T-cell (primary cell): ENCODE data around the gene LRP1B. TPM values are rescaled to one million over a fixed set of nuclear protein-coding genes. Genes with fewer than 3 reads are reported as not detected.

ENCODE experiments used
- ATAC-seq, 4 experiments: fragments of 200-7000 bp in 3 of 4; fragments of 150-1000 bp in 1 of 4; cut with Tn5 transposase; replicated peaks in 1 of 4; 1 replicate in 3 of 4; 2 replicates in 1 of 4; pipeline ENCODE4 v1.10.0; 2021; ENCODE audit warnings: moderate library complexity in 3 of 4, mild to moderate bottlenecking in 2 of 4, moderate number of reproducible peaks in 1 of 4
- CTCF ChIA-PET, 2 donors: fragments of 300-600 bp; sonication (Branson Sonifier 250); formaldehyde crosslinking; loops; one replicate each; lab custom pipeline; 2022; ENCODE audit warnings: antibody characterized with exemption in 2 of 2; lab: Charles Lee
- POLR2A ChIA-PET, 2 donors: fragments of 300-600 bp; sonication (Branson Sonifier 250); formaldehyde crosslinking; loops; one replicate each; lab custom pipeline; 2022; ENCODE audit warnings: antibody characterized with exemption in 2 of 2; lab: Charles Lee
- DNase-seq, 35 experiments: peaks; one replicate each; pipeline versions ENCODE4 v3.0.0 to v3.0.0-alpha.2; 2013 to 2023
- H3K27ac ChIP-seq: one replicate; pipeline ENCODE4 v1.5.1; 2013; ENCODE audit warnings: low read length
- H3K27me3 ChIP-seq, 2 experiments: replicated peaks in 1 of 2; 1 replicate in 1 of 2; 2 replicates in 1 of 2; pipeline versions ENCODE4 v1.6.1 to v1.7.0; 2013; ENCODE audit warnings: low read length in 1 of 2, mixed read lengths in 1 of 2; ENCODE audit not compliant: control insufficient read depth in 2 of 2, insufficient read depth in 2 of 2; ENCODE audit errors: extremely low read depth in 1 of 2
- H3K36me3 ChIP-seq, 2 donors: 1 replicate in 1 of 2; 2 replicates in 1 of 2; pipeline versions ENCODE4 v1.6.1 to v1.7.0; 2013; ENCODE audit warnings: low read length in 1 of 2; ENCODE audit not compliant: control insufficient read depth in 2 of 2, insufficient read depth in 1 of 2; ENCODE audit errors: extremely low read depth in 1 of 2
- H3K4me1 ChIP-seq, 2 experiments: 1 replicate in 1 of 2; 2 replicates in 1 of 2; pipeline versions ENCODE4 v1.6.1 to v1.7.0; 2013; ENCODE audit warnings: low read length in 2 of 2, mixed read lengths in 1 of 2; ENCODE audit not compliant: insufficient read depth in 2 of 2, control insufficient read depth in 1 of 2; ENCODE audit errors: extremely low read depth in 1 of 2
- H3K4me3 ChIP-seq, 2 donors: 1 replicate in 1 of 2; 2 replicates in 1 of 2; pipeline versions ENCODE4 v1.5.1 to v1.7.0; 2013; ENCODE audit warnings: mild to moderate bottlenecking in 2 of 2, low read length in 1 of 2, moderate library complexity in 1 of 2; ENCODE audit not compliant: control insufficient read depth in 1 of 2; ENCODE audit errors: extremely low read depth in 1 of 2
- H3K9me3 ChIP-seq: 2 replicates; pipeline ENCODE4 v1.7.0; 2013
- H3K27ac Mint-ChIP-seq, 2 donors: one replicate each; pipeline ENCODE4 v1.8.0; 2020 to 2021; ENCODE audit warnings: mild to moderate bottlenecking in 2 of 2, mixed read lengths in 2 of 2
- H3K27me3 Mint-ChIP-seq, 2 donors: one replicate each; pipeline ENCODE4 v1.8.0; 2021 to 2022; ENCODE audit warnings: mixed read lengths in 2 of 2
- H3K36me3 Mint-ChIP-seq: one replicate; pipeline ENCODE4 v1.8.0; 2021; ENCODE audit warnings: mixed read lengths
- H3K4me1 Mint-ChIP-seq, 3 donors: one replicate each; pipeline ENCODE4 v1.8.0; 2020 to 2022; ENCODE audit warnings: mixed read lengths in 3 of 3, mild to moderate bottlenecking in 1 of 3
- H3K4me3 Mint-ChIP-seq, 3 donors: one replicate each; pipeline ENCODE4 v1.8.0; 2020 to 2022; ENCODE audit warnings: mild to moderate bottlenecking in 3 of 3, mixed read lengths in 3 of 3, moderate library complexity in 3 of 3
- H3K9me3 Mint-ChIP-seq, 3 donors: one replicate each; pipeline ENCODE4 v1.8.0; 2020 to 2022; ENCODE audit warnings: mixed read lengths in 3 of 3
- WGBS: methylation state at CpG from one replicate; pipeline ENCODE4 v1.1.5; 2013; ENCODE audit warnings: missing lambda C conversion rate; ENCODE audit not compliant: insufficient coverage; 5-methylcytosine and 5-hydroxymethylcytosine counted together
- total RNA-seq, 35 experiments: library from RNA in 6 of 35; stranded (reverse) in 6 of 35; fragments of 120-200 nt in 1 of 35; gene quantifications; one replicate each; pipeline versions ENCODE4 v1.2.1 to v1.2.4 and lab custom pipeline; 2013 to 2026

The LRP1B gene
- total RNA-seq, 5 donors from 2014 or later (not counting 1 experiment from before 2014, with no cell fraction given): not detected

DNA sequence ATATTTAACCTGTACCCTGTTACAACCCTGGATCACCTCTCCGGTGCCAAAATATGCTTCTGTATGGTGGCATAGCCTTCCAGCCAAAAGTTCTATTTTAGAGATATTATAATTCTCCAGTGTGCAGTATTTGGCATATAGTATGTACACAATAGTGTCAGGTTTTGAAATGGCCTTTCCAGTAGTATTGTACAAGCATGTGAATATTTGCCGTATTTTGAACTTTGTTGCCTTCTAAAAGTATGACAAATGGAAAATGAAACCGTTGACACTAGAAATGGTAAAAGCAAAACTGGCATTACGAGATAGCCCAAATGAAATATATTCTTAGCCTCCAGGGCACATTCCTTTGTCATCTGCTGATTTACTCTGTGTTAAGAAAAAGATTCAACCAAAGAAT, 431.2 kb downstream of the LRP1B start:
- no peak overlapping the region for H3K27ac Mint-ChIP-seq
- no peak for ATAC-seq
- no peaks in the 10 kb centered on the region for H3K27me3 Mint-ChIP-seq
- Histone ChIP-seq H3K27ac (no peak overlapping the region), H3K4me1 (no peaks in the 10 kb centered on the region), H3K27me3 (no peaks in the 10 kb centered on the region), H3K4me3 (no peak overlapping the region), H3K9me3 (no peaks in the 10 kb centered on the region), H3K36me3 (no peaks in the 10 kb centered on the region)
- WGBS: no CpG with 5 or more reads among the region's 4 CpGs
- H3K4me3 Mint-ChIP-seq: no peak overlapping the region
- peaks cover 9 to 24% (median 17%) of the 10 kb centered on the region in 3 donors for H3K9me3 Mint-ChIP-seq
- no peaks in the 10 kb centered on the region for H3K4me1 Mint-ChIP-seq
- POLR2A ChIA-PET: interaction anchor here in 1 of 2 donors (0.6 kb wide), 1 partner anchor 897 kb away, joined by 8 read pairs; no protein-coding TSS in a partner anchor
- CTCF ChIA-PET: no interaction called here
- DNase-seq: no peak
- H3K36me3 Mint-ChIP-seq: no peaks in the 10 kb centered on the region

- no peak overlapping the region for H3K4me3 ChIP-seq
- no peaks in the 10 kb centered on the region for H3K27me3 ChIP-seq
- POLR2A ChIA-PET: interaction anchor here in 1 of 2 donors (0.7 kb wide), 1 partner anchor 607 kb away, joined by 6 read pairs; no protein-coding TSS in a partner anchor
- no peak overlapping the region for H3K27ac Mint-ChIP-seq
- no peaks in the 10 kb centered on the region for H3K9me3 ChIP-seq
- no peaks in the 10 kb centered on the region for H3K4me1 Mint-ChIP-seq
- no peak for DNase-seq
- H3K36me3 Mint-ChIP-seq: no peaks in the 10 kb centered on the region
- no CpG with 5 or more reads among the region's 2 CpGs for WGBS
- H3K9me3 Mint-ChIP-seq: peaks cover 5 to 21% (median 17%) of the 10 kb centered on the region in 3 donors
- no peak for ATAC-seq
- H3K27me3 Mint-ChIP-seq: no peaks in the 10 kb centered on the region
- CTCF ChIA-PET: no interaction called here
- H3K4me1 ChIP-seq: no peaks in the 10 kb centered on the region
- H3K4me3 Mint-ChIP-seq: no peak overlapping the region
- H3K27ac ChIP-seq: no peak overlapping the region
- H3K36me3 ChIP-seq: no peaks in the 10 kb centered on the region
Observed at GRCh38 chr2:141698500-141698899, 432.3 kb downstream of the LRP1B start.

DNA sequence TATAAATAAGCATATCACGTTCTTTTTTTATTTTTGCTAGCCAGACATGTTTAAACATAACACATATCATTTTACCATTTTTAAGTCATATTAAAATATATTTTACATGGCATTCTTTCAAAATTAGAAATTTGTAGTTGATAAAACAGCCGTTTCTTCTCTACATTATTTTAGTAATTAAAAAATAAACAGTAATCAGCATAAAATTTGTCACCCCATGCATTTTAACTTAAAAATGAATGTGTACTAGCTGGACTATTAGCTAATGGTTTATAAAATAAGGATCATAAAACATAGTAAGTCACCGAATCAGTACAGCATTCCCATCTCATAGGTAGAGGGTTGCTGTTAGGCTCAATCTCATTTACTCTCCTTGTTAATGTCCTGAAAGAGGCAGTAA, 433.8 kb downstream of the LRP1B start:
- Mint-ChIP-seq H3K36me3 (no peaks in the 10 kb centered on the region), H3K4me1 (no peaks in the 10 kb centered on the region), H3K9me3 (peaks cover 6 to 24% (median 20%) of the 10 kb centered on the region in 3 donors), H3K4me3 (no peak overlapping the region), H3K27ac (no peak overlapping the region), H3K27me3 (no peaks in the 10 kb centered on the region)
- Histone ChIP-seq H3K27me3 (no peaks in the 10 kb centered on the region), H3K36me3 (no peaks in the 10 kb centered on the region), H3K9me3 (no peaks in the 10 kb centered on the region), H3K4me1 (no peaks in the 10 kb centered on the region), H3K27ac (no peak overlapping the region), H3K4me3 (no peak overlapping the region)
- ChIA-PET CTCF (no interaction called here), POLR2A (no interaction called here)
- DNase-seq: no peak
- no CpG with 5 or more reads among the region's 3 CpGs for WGBS
- ATAC-seq: no peak

DNA sequence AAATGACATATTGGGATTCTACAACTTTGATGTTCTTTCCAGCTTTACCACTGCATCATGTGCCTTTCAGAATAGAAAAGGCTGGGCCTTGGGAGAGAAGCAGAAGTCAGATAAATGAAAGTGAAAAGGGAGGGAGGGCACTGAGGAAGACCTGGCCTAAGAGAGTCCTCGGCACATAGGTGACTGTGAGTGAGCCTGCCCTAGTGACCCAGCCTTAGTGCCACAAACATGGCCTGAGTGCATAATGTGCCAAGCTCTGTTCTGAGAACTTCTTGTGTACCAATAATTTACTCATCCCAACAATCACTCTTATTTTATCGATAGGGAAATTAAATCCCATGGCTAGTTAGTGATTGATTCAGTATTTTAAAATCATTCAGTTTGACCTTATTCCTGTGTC, 436.6 kb downstream of the LRP1B start:
- Histone ChIP-seq H3K9me3 (no peaks in the 10 kb centered on the region), H3K27ac (no peak overlapping the region), H3K27me3 (no peaks in the 10 kb centered on the region), H3K4me1 (no peaks in the 10 kb centered on the region), H3K36me3 (no peaks in the 10 kb centered on the region), H3K4me3 (no peak overlapping the region)
- 60% methylated on average over 1 of the region's 2 CpGs for WGBS
- no peak overlapping the region for H3K27ac Mint-ChIP-seq
- no peaks in the 10 kb centered on the region for H3K36me3 Mint-ChIP-seq
- H3K4me1 Mint-ChIP-seq: no peaks in the 10 kb centered on the region
- no peak overlapping the region for H3K4me3 Mint-ChIP-seq
- peaks cover 10 to 25% (median 19%) of the 10 kb centered on the region in 3 donors for H3K9me3 Mint-ChIP-seq
- ATAC-seq (no peak), DNase-seq (no peak)
- H3K27me3 Mint-ChIP-seq: no peaks in the 10 kb centered on the region
- CTCF ChIA-PET: no interaction called here
- POLR2A ChIA-PET: no interaction called here

- Mint-ChIP-seq H3K4me3 (no peak overlapping the region), H3K27me3 (no peaks in the 10 kb centered on the region), H3K9me3 (peaks cover 14 to 25% (median 23%) of the 10 kb centered on the region in 3 donors), H3K4me1 (no peaks in the 10 kb centered on the region), H3K36me3 (no peaks in the 10 kb centered on the region), H3K27ac (no peak overlapping the region)
- Histone ChIP-seq H3K4me1 (no peaks in the 10 kb centered on the region), H3K9me3 (no peaks in the 10 kb centered on the region), H3K27ac (no peak overlapping the region), H3K36me3 (no peaks in the 10 kb centered on the region), H3K4me3 (no peak overlapping the region), H3K27me3 (no peaks in the 10 kb centered on the region)
- 40% methylated on average over 1 of the region's 2 CpGs for WGBS
- POLR2A ChIA-PET: no interaction called here
- ATAC-seq (no peak), DNase-seq (no peak)
- CTCF ChIA-PET: no interaction called here
Observed at GRCh38 chr2:141692829-141693228, 438.0 kb downstream of the LRP1B start.

GRCh38 chr2:141676139-141676538, 454.7 kb downstream of the LRP1B start:
- no peak for DNase-seq
- H3K36me3 ChIP-seq: no peaks in the 10 kb centered on the region
- Mint-ChIP-seq H3K4me3 (no peak overlapping the region), H3K4me1 (no peaks in the 10 kb centered on the region), H3K27me3 (no peaks in the 10 kb centered on the region), H3K9me3 (peaks cover 7 to 17% (median 15%) of the 10 kb centered on the region in 3 donors), H3K36me3 (no peaks in the 10 kb centered on the region), H3K27ac (no peak overlapping the region)
- no peak overlapping the region for H3K27ac ChIP-seq
- CTCF ChIA-PET: no interaction called here
- H3K27me3 ChIP-seq: no peaks in the 10 kb centered on the region
- no peaks in the 10 kb centered on the region for H3K4me1 ChIP-seq
- H3K9me3 ChIP-seq: no peaks in the 10 kb centered on the region
- ATAC-seq: no peak
- WGBS: 63% methylated on average over 1 of the region's 2 CpGs
- POLR2A ChIA-PET: no interaction called here
- no peak overlapping the region for H3K4me3 ChIP-seq

DNA sequence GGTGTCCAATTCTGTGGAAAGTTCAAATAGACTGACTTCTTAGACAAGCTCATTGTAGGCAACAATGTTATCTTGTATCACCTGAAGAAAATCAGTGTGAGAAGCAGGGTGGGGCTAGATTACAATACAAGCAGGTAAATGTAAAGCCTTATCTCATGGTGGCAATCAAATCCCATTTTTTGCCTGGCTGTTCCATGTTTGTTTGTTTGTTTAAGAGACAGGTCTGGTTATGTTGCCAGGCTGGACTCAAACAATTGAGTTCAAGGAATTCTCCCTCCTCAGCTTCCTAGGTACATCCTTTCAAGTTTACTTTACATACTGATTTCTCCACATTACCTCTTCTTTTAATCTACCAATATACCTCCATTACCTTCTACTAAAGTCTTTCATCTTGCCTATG, 464.6 kb downstream of the LRP1B start:
- Histone ChIP-seq H3K4me1 (no peaks in the 10 kb centered on the region), H3K36me3 (no peaks in the 10 kb centered on the region), H3K27me3 (no peaks in the 10 kb centered on the region), H3K9me3 (no peaks in the 10 kb centered on the region), H3K4me3 (no peak overlapping the region), H3K27ac (no peak overlapping the region)
- no peak overlapping the region for H3K27ac Mint-ChIP-seq
- no peak for DNase-seq
- POLR2A ChIA-PET: no interaction called here
- H3K4me1 Mint-ChIP-seq: no peaks in the 10 kb centered on the region
- CTCF ChIA-PET: no interaction called here
- no peaks in the 10 kb centered on the region for H3K36me3 Mint-ChIP-seq
- H3K4me3 Mint-ChIP-seq: no peak overlapping the region
- H3K27me3 Mint-ChIP-seq: no peaks in the 10 kb centered on the region
- H3K9me3 Mint-ChIP-seq: peaks cover 17 to 30% (median 26%) of the 10 kb centered on the region in 3 donors
- no peak for ATAC-seq
